C4-2B (cell line): ENCODE measurements around the gene IFT122.

ENCODE experiments used
- ZFX ChIP-seq: fragments of 450-650 bp; IDR thresholded peaks from 2 replicates; pipeline ENCODE4 v1.6.1; 2017
- TF ChIP-seq, protein P1 (sequence below): fragments of 450-650 bp; conservative IDR thresholded peaks from 2 replicates; pipeline ENCODE4 v1.5.1; 2017; ENCODE audit warnings: mild to moderate bottlenecking

DNA sequence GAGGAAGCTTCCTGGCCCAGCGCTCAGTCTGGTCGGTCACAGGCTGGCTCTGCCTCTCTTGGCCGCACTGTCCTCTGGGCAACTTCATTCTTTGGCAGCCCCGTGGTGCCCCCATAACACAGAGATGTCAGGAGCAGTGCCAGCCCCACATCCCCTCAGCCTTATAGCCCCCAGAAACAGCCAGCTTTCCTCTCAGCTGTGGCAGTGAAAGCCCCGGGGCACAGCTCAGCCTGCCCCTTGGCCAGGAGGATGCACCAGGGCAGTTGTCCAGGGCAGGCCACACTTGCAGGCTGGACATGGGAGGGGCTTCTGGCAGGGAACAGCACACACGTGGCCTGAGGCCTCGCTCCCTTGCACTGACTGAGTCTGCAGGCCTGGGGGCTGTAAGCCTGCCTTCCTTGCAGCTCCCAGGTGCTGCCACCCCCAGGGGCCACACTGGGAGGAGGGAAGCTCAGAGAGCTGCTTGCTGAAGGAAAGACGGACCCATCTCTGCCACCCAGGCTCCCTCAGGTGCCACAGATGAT, 78.1 kb downstream of the IFT122 start:
- TF ChIP-seq, protein P1, sequence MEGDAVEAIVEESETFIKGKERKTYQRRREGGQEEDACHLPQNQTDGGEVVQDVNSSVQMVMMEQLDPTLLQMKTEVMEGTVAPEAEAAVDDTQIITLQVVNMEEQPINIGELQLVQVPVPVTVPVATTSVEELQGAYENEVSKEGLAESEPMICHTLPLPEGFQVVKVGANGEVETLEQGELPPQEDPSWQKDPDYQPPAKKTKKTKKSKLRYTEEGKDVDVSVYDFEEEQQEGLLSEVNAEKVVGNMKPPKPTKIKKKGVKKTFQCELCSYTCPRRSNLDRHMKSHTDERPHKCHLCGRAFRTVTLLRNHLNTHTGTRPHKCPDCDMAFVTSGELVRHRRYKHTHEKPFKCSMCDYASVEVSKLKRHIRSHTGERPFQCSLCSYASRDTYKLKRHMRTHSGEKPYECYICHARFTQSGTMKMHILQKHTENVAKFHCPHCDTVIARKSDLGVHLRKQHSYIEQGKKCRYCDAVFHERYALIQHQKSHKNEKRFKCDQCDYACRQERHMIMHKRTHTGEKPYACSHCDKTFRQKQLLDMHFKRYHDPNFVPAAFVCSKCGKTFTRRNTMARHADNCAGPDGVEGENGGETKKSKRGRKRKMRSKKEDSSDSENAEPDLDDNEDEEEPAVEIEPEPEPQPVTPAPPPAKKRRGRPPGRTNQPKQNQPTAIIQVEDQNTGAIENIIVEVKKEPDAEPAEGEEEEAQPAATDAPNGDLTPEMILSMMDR = no peak
- no peak for TF ChIP-seq ZFX
